ENCODE data around the gene OR11A1. TPM values are rescaled to one million over a fixed set of nuclear protein-coding genes. Genes with fewer than 3 reads are reported as not detected.

The OR11A1 gene
- total and polyA plus RNA-seq, 4 experiments from 2014 or later, result not detected

DNA sequence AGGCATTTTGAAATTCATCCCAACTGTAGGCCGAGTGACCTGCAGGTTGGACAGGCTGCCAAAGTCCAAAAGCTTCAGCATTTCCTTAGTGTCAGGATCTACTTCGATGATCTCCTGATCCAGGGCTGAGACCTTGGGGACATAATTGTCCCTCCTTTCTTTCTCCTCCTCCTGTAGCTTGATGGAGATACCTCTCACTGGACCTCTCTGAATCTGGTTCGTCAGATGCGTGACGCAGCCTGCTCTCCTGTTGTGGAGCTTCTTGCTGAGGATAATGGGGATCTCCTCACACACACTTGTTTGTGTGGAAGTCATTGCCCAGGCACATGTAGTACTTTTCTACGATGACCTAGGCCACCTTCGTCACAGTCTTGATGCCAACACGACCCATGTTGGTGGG, 32.4 kb upstream of the OR11A1 start:
- intact Hi-C loops (cut with micrococcal nuclease), result no loop called here
- Histone ChIP-seq H3K9me3 (ENCODE audit: control insufficient read depth in 1 of 2, low read length in 2 of 2) (no peaks in the 10 kb centered on the region), H3K27ac (ENCODE audit: low read depth, low read length) (no peak overlapping the region), H3K36me3 (ENCODE audit: insufficient read depth, low read length) (no peaks in the 10 kb centered on the region), H3K4me3 (ENCODE audit: low read length in 2 of 2) (no peak overlapping the region), H3K27me3 (ENCODE audit: insufficient read depth, low read length) (no peaks in the 10 kb centered on the region), H3K4me1 (ENCODE audit: insufficient read depth, low read length) (no peaks in the 10 kb centered on the region)
- Mint-ChIP-seq H3K27me3 (peaks cover 9 to 20% of the 10 kb centered on the region in 2 donors), H3K4me1 (no peaks in the 10 kb centered on the region), H3K27ac (no peak overlapping the region), H3K36me3 (no peaks in the 10 kb centered on the region), H3K4me3 (no peak overlapping the region), H3K9me3 (no peaks in the 10 kb centered on the region)
- ChIA-PET CTCF (ENCODE audit: partially characterized antibody) (no interaction called here), POLR2A (ENCODE audit: partially characterized antibody) (no interaction called here)
- no peak for DNase-seq

DNA sequence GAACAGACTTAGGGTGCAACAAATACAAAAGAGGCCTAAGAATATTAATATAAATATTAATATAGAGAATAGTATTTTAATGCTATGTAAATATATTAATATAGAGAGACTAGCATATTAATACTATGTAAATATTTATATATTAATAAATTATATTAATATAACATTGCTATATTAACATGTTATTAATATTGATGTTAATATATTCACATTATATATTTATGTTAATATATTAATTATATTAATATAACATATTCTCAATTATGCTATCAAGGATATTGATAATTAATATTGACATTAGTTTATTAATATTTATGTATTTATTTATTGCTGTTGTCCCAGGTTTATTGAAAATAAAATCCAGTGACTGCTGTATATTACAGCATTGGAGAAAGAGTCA, 32.0 kb upstream of the OR11A1 start:
- Mint-ChIP-seq H3K9me3 (no peaks in the 10 kb centered on the region), H3K4me3 (no peak overlapping the region), H3K27me3 (peaks cover 9 to 20% of the 10 kb centered on the region in 2 donors), H3K36me3 (no peaks in the 10 kb centered on the region), H3K27ac (no peak overlapping the region), H3K4me1 (no peaks in the 10 kb centered on the region)
- ChIA-PET CTCF (ENCODE audit: partially characterized antibody) (no interaction called here), POLR2A (ENCODE audit: partially characterized antibody) (no interaction called here)
- DNase-seq, result no peak
- intact Hi-C loops (cut with micrococcal nuclease), result no loop called here
- Histone ChIP-seq H3K27ac (ENCODE audit: low read depth, low read length) (no peak overlapping the region), H3K4me1 (ENCODE audit: insufficient read depth, low read length) (no peaks in the 10 kb centered on the region), H3K4me3 (ENCODE audit: low read length in 2 of 2) (no peak overlapping the region), H3K27me3 (ENCODE audit: insufficient read depth, low read length) (no peaks in the 10 kb centered on the region), H3K36me3 (ENCODE audit: insufficient read depth, low read length) (no peaks in the 10 kb centered on the region), H3K9me3 (ENCODE audit: control insufficient read depth in 1 of 2, low read length in 2 of 2) (no peaks in the 10 kb centered on the region)

DNA sequence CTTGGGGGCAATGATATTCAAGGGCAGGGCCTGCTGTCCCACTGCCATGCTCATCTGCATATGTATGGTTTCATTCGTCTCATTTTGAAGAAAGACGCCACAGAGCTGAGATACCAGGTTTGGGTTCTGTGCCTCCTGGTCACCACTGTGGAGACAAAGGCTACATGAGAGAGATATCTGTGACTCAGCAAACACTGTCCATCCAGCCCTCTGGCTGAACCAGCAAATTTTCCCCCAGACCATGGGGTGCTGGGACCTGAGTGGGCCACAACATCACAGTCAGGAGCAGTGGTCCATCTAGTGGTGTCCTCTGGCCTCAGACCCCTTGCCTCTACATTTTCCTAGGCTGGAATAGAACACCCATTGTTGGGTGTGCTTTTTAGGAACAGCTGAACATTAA, 30.8 kb upstream of the OR11A1 start, which contains the start of gene MAS1L:
Gene MAS1L, minus strand, starts transcription at position 297 of the 400 bp plus-strand sequence. Its CDS starts 54 bp downstream, at position 243.
- H3K27me3 ChIP-seq (ENCODE audit: insufficient read depth, low read length), result no peaks in the 10 kb centered on the region
- H3K4me3 Mint-ChIP-seq, result no peak within 1 kb of the TSS
- H3K4me3 ChIP-seq (ENCODE audit: low read length in 2 of 2), result no peak within 1 kb of the TSS
- H3K9me3 ChIP-seq (ENCODE audit: control insufficient read depth in 1 of 2, low read length in 2 of 2), result no peaks in the 10 kb centered on the region
- H3K4me1 Mint-ChIP-seq, result no peaks in the 10 kb centered on the region
- intact Hi-C loops (cut with micrococcal nuclease), result no loop called here
- CTCF ChIA-PET (ENCODE audit: partially characterized antibody), result no interaction called here
- peaks cover 0 to 2% (median 0%) of the 10 kb centered on the region in 8 donors for H3K9me3 Mint-ChIP-seq
- no peak within 1 kb of the TSS for H3K27ac Mint-ChIP-seq
- no peaks in the 10 kb centered on the region for H3K4me1 ChIP-seq (ENCODE audit: insufficient read depth, low read length)
- POLR2A ChIA-PET (ENCODE audit: partially characterized antibody), result no interaction called here
- no peak within 1 kb of the TSS for H3K27ac ChIP-seq (ENCODE audit: low read depth, low read length)
- peaks cover 9 to 21% of the 10 kb centered on the region in 2 donors for H3K27me3 Mint-ChIP-seq
- DNase-seq, result no peak
- no peaks in the 10 kb centered on the region for H3K36me3 ChIP-seq (ENCODE audit: insufficient read depth, low read length)
- no peaks in the 10 kb centered on the region for H3K36me3 Mint-ChIP-seq

DNA sequence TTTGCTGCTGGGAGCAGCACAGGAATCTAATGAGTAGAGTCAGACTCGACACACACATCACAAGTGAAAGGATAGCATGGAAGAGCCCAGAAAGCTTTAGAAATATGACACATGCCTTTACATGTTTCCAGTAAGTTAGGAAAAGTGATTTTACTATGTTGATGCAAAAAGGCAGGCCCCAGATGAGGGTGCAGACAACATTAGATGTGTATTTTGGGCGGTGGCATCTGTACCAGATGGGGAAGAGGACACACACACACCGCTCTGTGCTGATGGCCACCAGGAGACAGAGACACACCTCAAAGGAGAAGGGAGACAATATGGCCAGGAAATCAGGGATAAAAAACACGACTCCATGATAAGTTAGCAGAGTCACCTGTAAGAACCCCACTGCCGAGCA, 30.3 kb upstream of the OR11A1 start:
- Histone ChIP-seq H3K27me3 (ENCODE audit: insufficient read depth, low read length) (no peaks in the 10 kb centered on the region), H3K9me3 (ENCODE audit: control insufficient read depth in 1 of 2, low read length in 2 of 2) (no peaks in the 10 kb centered on the region), H3K27ac (ENCODE audit: low read depth, low read length) (no peak overlapping the region), H3K4me1 (ENCODE audit: insufficient read depth, low read length) (no peaks in the 10 kb centered on the region), H3K4me3 (ENCODE audit: low read length in 2 of 2) (no peak overlapping the region), H3K36me3 (ENCODE audit: insufficient read depth, low read length) (no peaks in the 10 kb centered on the region)
- POLR2A ChIA-PET (ENCODE audit: partially characterized antibody), result no interaction called here
- no peaks in the 10 kb centered on the region for H3K36me3 Mint-ChIP-seq
- CTCF ChIA-PET (ENCODE audit: partially characterized antibody), result no interaction called here
- no peak overlapping the region for H3K4me3 Mint-ChIP-seq
- peaks cover 9 to 20% of the 10 kb centered on the region in 2 donors for H3K27me3 Mint-ChIP-seq
- intact Hi-C loops (cut with micrococcal nuclease), result no loop called here
- DNase-seq, result no peak
- no peaks in the 10 kb centered on the region for H3K4me1 Mint-ChIP-seq
- peaks cover 0 to 5% (median 0%) of the 10 kb centered on the region in 8 donors for H3K9me3 Mint-ChIP-seq
- H3K27ac Mint-ChIP-seq, result no peak overlapping the region

DNA sequence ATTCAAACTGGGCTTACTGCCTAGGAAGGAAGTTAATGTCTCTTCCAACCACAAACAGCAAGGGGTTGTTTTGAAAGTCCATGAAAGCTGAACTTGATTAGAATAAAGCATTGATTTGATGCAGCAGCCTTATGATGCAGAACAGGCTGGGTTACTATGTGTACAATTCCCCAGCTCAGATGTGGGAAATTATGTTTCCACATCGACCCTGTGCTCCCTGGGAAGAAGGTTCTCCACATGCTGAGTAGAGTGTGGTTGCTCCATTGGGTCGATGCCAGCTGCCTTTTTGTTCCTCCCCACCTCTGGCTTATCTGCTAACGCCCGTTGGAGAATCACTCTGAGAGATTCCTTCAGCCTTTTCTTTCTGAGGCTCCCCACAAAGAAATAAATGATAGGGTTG, 29.7 kb upstream of the OR11A1 start:
- H3K27ac Mint-ChIP-seq, result no peak overlapping the region
- no peaks in the 10 kb centered on the region for H3K9me3 ChIP-seq (ENCODE audit: control insufficient read depth in 1 of 2, low read length in 2 of 2)
- intact Hi-C loops (cut with micrococcal nuclease), result no loop called here
- ChIA-PET CTCF (ENCODE audit: partially characterized antibody) (no interaction called here), POLR2A (ENCODE audit: partially characterized antibody) (no interaction called here)
- no peaks in the 10 kb centered on the region for H3K36me3 ChIP-seq (ENCODE audit: insufficient read depth, low read length)
- H3K27me3 ChIP-seq (ENCODE audit: insufficient read depth, low read length), result no peaks in the 10 kb centered on the region
- no peak overlapping the region for H3K27ac ChIP-seq (ENCODE audit: low read depth, low read length)
- no peaks in the 10 kb centered on the region for H3K4me1 Mint-ChIP-seq
- H3K9me3 Mint-ChIP-seq, result peaks cover 0 to 5% (median 2%) of the 10 kb centered on the region in 8 donors
- no peaks in the 10 kb centered on the region for H3K36me3 Mint-ChIP-seq
- H3K4me3 Mint-ChIP-seq, result no peak overlapping the region
- DNase-seq, result no peak
- peaks cover 12 to 20% of the 10 kb centered on the region in 2 donors for H3K27me3 Mint-ChIP-seq
- no peak overlapping the region for H3K4me3 ChIP-seq (ENCODE audit: low read length in 2 of 2)
- no peaks in the 10 kb centered on the region for H3K4me1 ChIP-seq (ENCODE audit: insufficient read depth, low read length)

DNA sequence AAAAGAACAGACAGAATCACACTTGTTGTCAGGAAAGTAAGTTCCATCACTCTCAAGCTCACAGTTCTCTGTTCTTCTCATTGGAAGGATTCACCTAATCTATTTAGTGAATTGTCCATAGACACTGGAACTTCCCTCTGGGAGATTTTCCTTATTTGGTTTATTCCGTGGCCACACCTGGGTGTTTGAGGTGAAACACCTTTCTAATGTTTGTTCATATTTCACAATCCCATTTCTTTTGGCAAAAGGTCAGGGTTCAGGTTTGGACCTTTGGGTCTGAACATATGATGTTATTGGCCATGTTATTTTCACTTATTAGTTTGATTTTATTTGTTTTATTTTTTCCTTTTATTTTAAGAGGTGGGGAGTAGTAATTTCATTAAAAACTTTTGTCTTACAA, 26.9 kb upstream of the OR11A1 start:
- Mint-ChIP-seq H3K9me3 (peaks cover 0 to 5% (median 2%) of the 10 kb centered on the region in 8 donors), H3K36me3 (no peaks in the 10 kb centered on the region), H3K4me3 (no peak overlapping the region), H3K4me1 (no peaks in the 10 kb centered on the region), H3K27ac (no peak overlapping the region), H3K27me3 (peaks cover 13 to 17% of the 10 kb centered on the region in 2 donors)
- no peak for DNase-seq
- Histone ChIP-seq H3K4me3 (ENCODE audit: low read length in 2 of 2) (no peak overlapping the region), H3K27me3 (ENCODE audit: insufficient read depth, low read length) (no peaks in the 10 kb centered on the region), H3K4me1 (ENCODE audit: insufficient read depth, low read length) (no peaks in the 10 kb centered on the region), H3K36me3 (ENCODE audit: insufficient read depth, low read length) (no peaks in the 10 kb centered on the region), H3K27ac (ENCODE audit: low read depth, low read length) (no peak overlapping the region), H3K9me3 (ENCODE audit: control insufficient read depth in 1 of 2, low read length in 2 of 2) (no peaks in the 10 kb centered on the region)
- POLR2A ChIA-PET (ENCODE audit: partially characterized antibody), result no interaction called here
- intact Hi-C loops (cut with micrococcal nuclease), result no loop called here
- CTCF ChIA-PET (ENCODE audit: partially characterized antibody), result no interaction called here

DNA sequence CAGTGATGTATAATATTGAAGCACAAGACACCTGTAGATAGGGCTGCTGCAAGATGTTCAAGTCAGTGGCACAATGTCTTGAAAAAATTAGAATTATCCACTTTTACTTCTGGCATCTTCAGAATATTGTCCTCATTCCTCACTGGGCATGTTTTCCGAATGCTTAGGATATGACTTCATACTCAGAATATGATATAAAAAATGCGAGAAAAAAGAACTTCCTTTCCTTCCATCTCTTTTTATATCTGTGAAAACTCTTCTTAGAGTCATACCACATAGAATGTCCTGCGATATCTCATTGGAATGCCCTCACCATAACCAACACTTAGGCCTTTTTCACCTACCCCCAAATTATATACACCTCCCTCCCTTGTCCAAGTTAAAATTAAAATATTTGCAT, 26.3 kb upstream of the OR11A1 start:
- no peaks in the 10 kb centered on the region for H3K9me3 ChIP-seq (ENCODE audit: control insufficient read depth in 1 of 2, low read length in 2 of 2)
- DNase-seq, result no peak
- no peak overlapping the region for H3K27ac Mint-ChIP-seq
- H3K27ac ChIP-seq (ENCODE audit: low read depth, low read length), result no peak overlapping the region
- H3K4me3 Mint-ChIP-seq, result no peak overlapping the region
- H3K27me3 Mint-ChIP-seq, result peaks cover 13 to 17% of the 10 kb centered on the region in 2 donors
- no peaks in the 10 kb centered on the region for H3K27me3 ChIP-seq (ENCODE audit: insufficient read depth, low read length)
- intact Hi-C loops (cut with micrococcal nuclease), result no loop called here
- ChIA-PET POLR2A (ENCODE audit: partially characterized antibody) (no interaction called here), CTCF (ENCODE audit: partially characterized antibody) (no interaction called here)
- H3K36me3 Mint-ChIP-seq, result no peaks in the 10 kb centered on the region
- peaks cover 0 to 5% (median 2%) of the 10 kb centered on the region in 8 donors for H3K9me3 Mint-ChIP-seq
- no peaks in the 10 kb centered on the region for H3K36me3 ChIP-seq (ENCODE audit: insufficient read depth, low read length)
- no peaks in the 10 kb centered on the region for H3K4me1 ChIP-seq (ENCODE audit: insufficient read depth, low read length)
- H3K4me1 Mint-ChIP-seq, result no peaks in the 10 kb centered on the region
- H3K4me3 ChIP-seq (ENCODE audit: low read length in 2 of 2), result no peak overlapping the region

DNA sequence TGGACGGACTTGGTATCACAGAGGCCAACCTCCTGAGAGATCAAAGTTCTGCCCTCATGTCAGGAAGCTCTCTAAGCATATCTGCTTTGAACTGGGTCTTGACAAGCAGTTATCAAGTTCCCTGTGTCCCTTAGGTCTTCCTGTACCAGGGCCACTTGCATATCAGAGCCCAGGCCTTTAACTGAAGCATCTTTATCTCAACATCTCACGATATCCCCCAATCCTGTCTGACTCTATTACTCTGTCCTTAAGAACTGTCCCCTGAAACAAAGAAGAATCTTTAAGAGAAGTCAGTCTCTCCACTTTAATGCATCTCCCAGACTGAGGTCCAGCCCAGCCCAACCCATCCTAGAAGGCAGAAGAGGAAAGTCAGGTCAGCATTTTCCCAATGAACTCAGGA, 22.7 kb upstream of the OR11A1 start:
- no peak overlapping the region for H3K4me3 Mint-ChIP-seq
- ChIA-PET CTCF (ENCODE audit: partially characterized antibody) (no interaction called here), POLR2A (ENCODE audit: partially characterized antibody) (no interaction called here)
- Histone ChIP-seq H3K27ac (ENCODE audit: low read depth, low read length) (no peak overlapping the region), H3K4me1 (ENCODE audit: insufficient read depth, low read length) (no peaks in the 10 kb centered on the region), H3K36me3 (ENCODE audit: insufficient read depth, low read length) (no peaks in the 10 kb centered on the region), H3K9me3 (ENCODE audit: control insufficient read depth in 1 of 2, low read length in 2 of 2) (no peaks in the 10 kb centered on the region), H3K27me3 (ENCODE audit: insufficient read depth, low read length) (no peaks in the 10 kb centered on the region), H3K4me3 (ENCODE audit: low read length in 2 of 2) (no peak overlapping the region)
- intact Hi-C loops (cut with micrococcal nuclease), result no loop called here
- peaks cover 7 to 9% of the 10 kb centered on the region in 2 donors for H3K27me3 Mint-ChIP-seq
- no peaks in the 10 kb centered on the region for H3K4me1 Mint-ChIP-seq
- no peak overlapping the region for H3K27ac Mint-ChIP-seq
- no peaks in the 10 kb centered on the region for H3K36me3 Mint-ChIP-seq
- peaks cover 0 to 5% (median 2%) of the 10 kb centered on the region in 8 donors for H3K9me3 Mint-ChIP-seq
- no peak for DNase-seq

Measured in CD4-positive, alpha-beta memory T cell (primary cell).